K562 (cell line): ENCODE measurements around the gene KPNA4. TPM values are rescaled to one million over a fixed set of nuclear protein-coding genes. Genes with fewer than 3 reads are reported as not detected.

Experiments
- ATAC-seq: fragments of 200-7000 bp; cut with Tn5 transposase; 3 replicates; pipeline ENCODE4 v1.9.1; 2020; ENCODE audit warnings: moderate library complexity
- BruUV-seq: library from RNA; stranded (reverse); fragments of 400-500 nt; replicated peaks from 2 replicates; lab custom pipeline; 2021; lab: Mats Ljungman, UMichigan
- CTCF ChIA-PET: fragments of 300-600 bp; formaldehyde crosslinking; extraction: SDS; loops from one replicate; lab custom pipeline; 2021; ENCODE audit warnings: low intra/inter-chr PET ratio; lab: Yijun Ruan, JAX
- POLR2A ChIA-PET: fragments of 300-600, 350-650 bp; sonication (Branson Sonifier 250); formaldehyde crosslinking; extraction: SDS; loops from one replicate; lab custom pipeline; 2021; ENCODE audit warnings: antibody characterized with exemption, inconsistent platforms; lab: Yijun Ruan, JAX
- DNase-seq, 4 experiments: peaks; one replicate each; pipeline versions ENCODE4 v3.0.0 to v3.0.0-alpha.2; 2011 to 2018; ENCODE audit warnings: low spot score in 3 of 4, mixed read lengths in 3 of 4; ENCODE audit errors: extremely low read depth in 1 of 4
- FAIRE-seq: peaks from 2 replicates; lab custom pipeline; 2011; peaks lifted over from hg19 to GRCh38; lab: Jason Lieb, UNC
- H2AFZ ChIP-seq: 2 replicates; pipeline ENCODE4 v1.6.0; 2011; ENCODE audit warnings: low read depth, low read length, control low read depth, inconsistent platforms
- H3K27ac ChIP-seq: fragments of 200-600 bp; 3 replicates; pipeline ENCODE4 v1.8.0; 2011; ENCODE audit warnings: low read depth, mild to moderate bottlenecking, control low read depth, inconsistent platforms, low read length, moderate library complexity, mixed read lengths; ENCODE audit errors: extremely low read depth
- H3K27me3 ChIP-seq, 2 experiments: fragments of 300-600 bp in 1 of 2; 2 replicates in 1 of 2; 3 replicates in 1 of 2; pipeline versions ENCODE4 v1.6.0 to v1.8.0; 2011; ENCODE audit warnings: inconsistent platforms in 2 of 2, low read length in 2 of 2, mild to moderate bottlenecking in 1 of 2, mixed read lengths in 1 of 2, moderate library complexity in 1 of 2; ENCODE audit not compliant: control insufficient read depth in 2 of 2, insufficient read depth in 2 of 2
- H3K36me3 ChIP-seq: fragments of 300-600 bp; 3 replicates; pipeline ENCODE4 v1.8.0; 2011; ENCODE audit warnings: mild to moderate bottlenecking, low read length, inconsistent platforms; ENCODE audit not compliant: control insufficient read depth, insufficient read depth
- H3K4me1 ChIP-seq, 2 experiments: fragments of 200-600 bp in 1 of 2; replicated peaks in 1 of 2; 2 replicates in 1 of 2; 3 replicates in 1 of 2; pipeline versions ENCODE4 v1.5.1 to v1.8.0; 2011; ENCODE audit warnings: inconsistent platforms in 2 of 2, low read length in 2 of 2, mild to moderate bottlenecking in 1 of 2, mixed read lengths in 1 of 2, moderate library complexity in 1 of 2; ENCODE audit not compliant: control insufficient read depth in 2 of 2, insufficient read depth in 2 of 2
- H3K4me2 ChIP-seq: 2 replicates; pipeline ENCODE4 v1.6.1; 2011; ENCODE audit warnings: low read length, control low read depth, inconsistent platforms, mixed read lengths; ENCODE audit not compliant: insufficient read depth
- H3K4me3 ChIP-seq: fragments of 200-600 bp; sonication (generic), shearing (Covaris generic); 2 replicates; pipeline ENCODE4 v1.5.1; 2016; ENCODE audit warnings: control low read depth, inconsistent platforms
- H3K79me2 ChIP-seq: fragments of 200-600 bp; 3 replicates; pipeline ENCODE4 v1.8.0; 2011; ENCODE audit warnings: low read length, inconsistent platforms; ENCODE audit not compliant: control insufficient read depth, insufficient read depth
- H3K9ac ChIP-seq, 2 experiments: 2 replicates each; pipeline versions ENCODE4 v1.6.0 to v1.6.1; 2011; ENCODE audit warnings: low read depth in 2 of 2, low read length in 2 of 2, control low read depth in 1 of 2, inconsistent platforms in 1 of 2, mild to moderate bottlenecking in 1 of 2, mixed read lengths in 1 of 2; ENCODE audit not compliant: insufficient read depth in 1 of 2
- H3K9me1 ChIP-seq: one replicate; pipeline ENCODE4 v1.6.0; 2011; ENCODE audit warnings: inconsistent platforms, mild to moderate bottlenecking, low read length, moderate library complexity; ENCODE audit not compliant: control insufficient read depth, insufficient read depth
- H3K9me3 ChIP-seq: replicated peaks from 2 replicates; pipeline ENCODE4 v1.5.1; 2011; ENCODE audit warnings: low read depth, low read length, inconsistent platforms; ENCODE audit not compliant: control insufficient read depth, insufficient read depth
- H4K20me1 ChIP-seq: replicated peaks from 2 replicates; pipeline ENCODE4 v1.6.1; 2011; ENCODE audit warnings: low read length, inconsistent platforms, mixed read lengths; ENCODE audit not compliant: control insufficient read depth, insufficient read depth
- CEBPG ChIP-seq, 3 experiments: fragments of 200-800 bp in 1 of 3; sonication (Bioruptor generic) in 1 of 3; sonication (generic) in 1 of 3; formaldehyde crosslinking in 1 of 3; IDR thresholded peaks in 2 of 3; conservative IDR thresholded peaks in 1 of 3; 2 replicates each; pipeline versions ENCODE4 v1.6.1 to v1.8.0; 2016 to 2022; ENCODE audit warnings: missing compliant biosample characterization in 2 of 3, missing genetic modification characterization in 2 of 3, mild to moderate bottlenecking in 1 of 3, missing genetic modification reagents in 1 of 3
- ELF2 ChIP-seq: fragments of 250-450 bp; sonication (Bioruptor Pico); IDR thresholded peaks from 2 replicates; pipeline ENCODE4 v1.5.0; 2021; ENCODE audit warnings: mild to moderate bottlenecking
- KDM1A ChIP-seq, 2 experiments: fragments of 450-650 bp; IDR thresholded peaks; 2 replicates each; pipeline ENCODE4 v1.6.1; 2016; ENCODE audit warnings: mild to moderate bottlenecking in 2 of 2
- NR2C2 ChIP-seq, 2 experiments: fragments of 200-800 bp in 1 of 2; sonication (Bioruptor generic) in 1 of 2; sonication (generic) in 1 of 2; formaldehyde crosslinking in 1 of 2; IDR thresholded peaks; 2 replicates each; pipeline versions ENCODE4 v1.6.1 to v1.8.0; 2016 to 2022; ENCODE audit warnings: mild to moderate bottlenecking in 1 of 2, missing compliant biosample characterization in 1 of 2, missing genetic modification characterization in 1 of 2, missing genetic modification reagents in 1 of 2
- PHB ChIP-seq: fragments of 250-450 bp; sonication (Bioruptor Pico); IDR thresholded peaks from 2 replicates; pipeline ENCODE4 v1.5.0; 2021
- STAT5A ChIP-seq: IDR thresholded peaks from 2 replicates; pipeline ENCODE4 v1.6.1; 2012; ENCODE audit warnings: low read length, inconsistent platforms, borderline replicate concordance
- STAT5B ChIP-seq: fragments of 250-450 bp; sonication (Bioruptor Pico); IDR thresholded peaks from 2 replicates; pipeline ENCODE4 v1.8.0; 2021; ENCODE audit warnings: mild to moderate bottlenecking, inconsistent platforms
- TGIF2 ChIP-seq: sonication (generic); formaldehyde crosslinking; IDR thresholded peaks from 2 replicates; pipeline ENCODE4 v1.8.1; 2022; ENCODE audit warnings: mild to moderate bottlenecking, missing genetic modification reagents, moderate library complexity
- YBX1 ChIP-seq: fragments of 450-650 bp; IDR thresholded peaks from 2 replicates; pipeline ENCODE4 v1.7.1; 2016; ENCODE audit warnings: mild to moderate bottlenecking
- ZNF3 ChIP-seq: fragments of 250-450 bp; sonication (Bioruptor Pico); IDR thresholded peaks from 2 replicates; pipeline ENCODE4 v1.5.0; 2021; ENCODE audit warnings: mild to moderate bottlenecking, moderate library complexity
- ZNF57 ChIP-seq: fragments of 450-650 bp; formaldehyde crosslinking; IDR thresholded peaks from 2 replicates; pipeline ENCODE4 v1.4.0; 2020; ENCODE audit warnings: mild to moderate bottlenecking, moderate library complexity
- WGBS: fragments of 100-300 bp; shearing (Covaris generic); methylation state at CpG from one replicate; pipeline ENCODE4 v1.1.6; 2016; ENCODE audit warnings: low coverage, mixed read lengths; ENCODE audit not compliant: insufficient coverage; ENCODE audit errors: missing lambda C conversion rate; 5-methylcytosine and 5-hydroxymethylcytosine counted together
- in situ Hi-C: fragments of 300-500 bp; cut with MboI; formaldehyde crosslinking; loops from 4 replicates; pipeline ENCODE4 v1.15.0; 2018; ENCODE audit warnings: inconsistent platforms, mixed read lengths
- intact Hi-C: fragments of 100-400 bp; cut with micrococcal nuclease; formaldehyde crosslinking; loops from 2 replicates; pipeline ENCODE4 v1.14.2; 2022
- polyA plus RNA-seq, 8 experiments: library from polyadenylated mRNA; depleted of rRNA in 4 of 8; stranded (reverse) in 5 of 8; unstranded in 3 of 8; fragments of >200 nt; fragmentation: Nextera tagmentation in 2 of 8; fragmentation: Illumina TruSeq in 1 of 8; extraction: Ambion mirVana in 2 of 8; extraction: Trizol in 1 of 8; gene quantifications; 2 replicates each; pipeline versions ENCODE4 v1.2.1 to v1.2.3, GENCODE V29; 2011 to 2014; ENCODE audit warnings: inconsistent platforms in 1 of 8, missing spikeins in 1 of 8
- total RNA-seq, 7 experiments: library from RNA; depleted of rRNA in 6 of 7; stranded (reverse); fragments of >200 nt in 6 of 7; fragmentation: Illumina TruSeq in 2 of 7; extraction: Trizol in 2 of 7; gene quantifications; 2 replicates each; pipeline versions ENCODE4 v1.2.1 to v1.2.3, GENCODE V29; 2011 to 2021; ENCODE audit warnings: low replicate concordance in 1 of 7
- TF ChIP-seq, protein P1 (sequence below): fragments of 250-450 bp; sonication (Bioruptor Pico); IDR thresholded peaks from 2 replicates; pipeline ENCODE4 v1.9.0; 2021; ENCODE audit warnings: mild to moderate bottlenecking
- TF ChIP-seq, protein P2 (sequence below): fragments of 450-650 bp; IDR thresholded peaks from 2 replicates; pipeline ENCODE4 v1.6.1; 2016; ENCODE audit warnings: missing biosample characterization, missing genetic modification characterization

The KPNA4 gene
- total and polyA plus RNA-seq, 9 of the 15 experiments (the other 6 are each of a cell fraction or from before 2014, with no cell fraction given) = 13.9 to 66.6 (median 34.5) TPM

DNA sequence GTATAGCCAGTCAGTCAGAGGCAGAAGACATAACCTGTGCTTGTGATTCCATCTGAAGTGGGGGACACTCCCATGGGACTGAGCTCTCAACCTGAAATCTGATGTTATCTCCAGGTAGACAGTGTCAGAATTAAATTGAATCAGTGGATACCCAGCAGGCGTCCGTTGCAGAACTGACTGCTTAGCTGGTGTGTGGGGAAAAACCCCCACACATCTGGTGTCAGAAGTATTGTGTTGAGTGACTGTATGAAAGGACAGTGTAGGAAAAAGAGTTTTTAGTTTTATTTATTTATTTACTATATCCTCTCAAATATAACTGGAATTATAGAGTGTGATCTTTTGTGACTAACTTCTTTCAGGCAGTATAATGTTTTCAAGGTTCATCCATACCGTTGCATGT lies 10.4 kb downstream of the KPNA4 start:
- Histone ChIP-seq H3K9me3 (0 out of 2 replicates have a peak, but pooled peaks cover 5% of the 10 kb centered on the region), H3K4me3 (no peak overlapping the region), H3K27ac (no peak overlapping the region), H4K20me1 (no peaks in the 10 kb centered on the region), H3K9me1 (no peaks in the 10 kb centered on the region), H3K36me3 (peaks cover 28% of the 10 kb centered on the region; the same call in 2 of the 3 replicates), H3K4me2 (no peak overlapping the region), H3K27me3 (no peaks in the 10 kb centered on the region), H3K9ac (no peak overlapping the region), H3K79me2 (peaks cover 98% of the 10 kb centered on the region), H2AFZ (no peak overlapping the region), H3K4me1 (no peaks in the 10 kb centered on the region)
- ATAC-seq (peak; percentile 33; the same call in 2 of the 3 replicates), FAIRE-seq (no peak), DNase-seq (no peak)
- ChIA-PET POLR2A (interaction anchor here (0.6 to 1.9 kb wide), 5 partner anchors 9 to 668 kb away, joined by 3 to 10 read pairs (median 4); no protein-coding TSS in a partner anchor), CTCF (no interaction called here)
- TF ChIP-seq YBX1 (no peak), NR2C2 (CRISPR knock-in tag; IDR thresholded peaks at IDR 0.05) (no peak), NR2C2 (tag; IDR thresholded peaks at IDR 0.05) (no peak)
- TF ChIP-seq, protein P1, sequence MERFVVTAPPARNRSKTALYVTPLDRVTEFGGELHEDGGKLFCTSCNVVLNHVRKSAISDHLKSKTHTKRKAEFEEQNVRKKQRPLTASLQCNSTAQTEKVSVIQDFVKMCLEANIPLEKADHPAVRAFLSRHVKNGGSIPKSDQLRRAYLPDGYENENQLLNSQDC (CRISPR knock-in tag) = no peak
- in situ Hi-C loops = no loop called here
- 66% methylated on average over 3 of the region's 3 CpGs for WGBS
- intact Hi-C loops = no loop called here
- no TSS peak for BruUV-seq

DNA sequence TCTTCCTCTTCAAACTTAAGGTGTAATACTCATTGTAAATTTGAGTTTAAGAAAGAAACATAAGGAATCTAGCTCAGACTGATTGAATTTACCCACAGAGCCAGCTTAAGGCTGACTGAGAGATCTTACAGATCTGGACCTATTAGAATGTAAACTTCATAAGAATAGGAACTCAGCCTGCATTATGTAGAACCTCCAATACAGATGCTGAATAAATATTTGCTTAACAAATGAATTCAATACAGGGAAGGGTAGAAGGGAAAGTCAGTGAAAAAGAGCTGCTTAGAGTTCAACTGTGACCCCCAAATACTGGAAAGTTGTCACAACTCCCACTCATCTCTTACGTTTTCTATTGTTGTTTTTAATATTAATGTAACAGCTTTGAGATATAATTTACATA lies 11.5 kb downstream of the KPNA4 start:
- Histone ChIP-seq H3K36me3 (peaks cover 28% of the 10 kb centered on the region; the same call in 2 of the 3 replicates), H3K27me3 (no peaks in the 10 kb centered on the region), H3K9ac (no peak overlapping the region), H3K79me2 (peaks cover 98% of the 10 kb centered on the region), H3K27ac (no peak overlapping the region), H2AFZ (no peak overlapping the region), H3K4me2 (no peak overlapping the region), H3K4me1 (no peaks in the 10 kb centered on the region), H3K4me3 (no peak overlapping the region), H4K20me1 (no peaks in the 10 kb centered on the region), H3K9me1 (no peaks in the 10 kb centered on the region), H3K9me3 (0 out of 2 replicates have a peak, but pooled peaks cover 5% of the 10 kb centered on the region)
- POLR2A ChIA-PET = interaction anchor here (0.8 to 1.9 kb wide), 4 partner anchors 10 to 439 kb away, joined by 3 to 10 read pairs (median 5); no protein-coding TSS in a partner anchor
- in situ Hi-C loops (no loop called here), intact Hi-C loops (no loop called here)
- CTCF ChIA-PET = no interaction called here
- DNase-seq = no peak
- no peak for FAIRE-seq
- no peak for ATAC-seq
- BruUV-seq = no TSS peak
- 67% methylated on average over 1 of the region's 1 CpG for WGBS
- TF ChIP-seq STAT5B = no peak
- no peak for TF ChIP-seq ZNF57 (CRISPR knock-in tag)
- TF ChIP-seq KDM1A (IDR thresholded peaks at IDR 0.05) = no peak
- TF ChIP-seq ELF2 (CRISPR knock-in tag) = no peak
- TF ChIP-seq ZNF3 = no peak
- no peak for TF ChIP-seq STAT5A
- TF ChIP-seq, protein P1 (CRISPR knock-in tag) = no peak
- TF ChIP-seq PHB (CRISPR knock-in tag) = no peak
- no peak for TF ChIP-seq CEBPG (CRISPR knock-in tag; IDR thresholded peaks at IDR 0.05)
- TF ChIP-seq CEBPG (tag; conservative IDR thresholded peaks at IDR 0.05 in 1 of 2, IDR thresholded peaks at IDR 0.05 in 1 of 2) = no peak
- TF ChIP-seq, protein P2, sequence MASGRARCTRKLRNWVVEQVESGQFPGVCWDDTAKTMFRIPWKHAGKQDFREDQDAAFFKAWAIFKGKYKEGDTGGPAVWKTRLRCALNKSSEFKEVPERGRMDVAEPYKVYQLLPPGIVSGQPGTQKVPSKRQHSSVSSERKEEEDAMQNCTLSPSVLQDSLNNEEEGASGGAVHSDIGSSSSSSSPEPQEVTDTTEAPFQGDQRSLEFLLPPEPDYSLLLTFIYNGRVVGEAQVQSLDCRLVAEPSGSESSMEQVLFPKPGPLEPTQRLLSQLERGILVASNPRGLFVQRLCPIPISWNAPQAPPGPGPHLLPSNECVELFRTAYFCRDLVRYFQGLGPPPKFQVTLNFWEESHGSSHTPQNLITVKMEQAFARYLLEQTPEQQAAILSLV (tag) = no peak
- TF ChIP-seq TGIF2 = no peak
